ENCODE measurements around the gene RPL37A. TPM values are rescaled to one million over a fixed set of nuclear protein-coding genes. Genes with fewer than 3 reads are reported as not detected.

The RPL37A gene
- total and polyA plus RNA-seq, 9 of the 15 experiments (the other 6 are each of a cell fraction or from before 2014, with no cell fraction given) = 1,938 to 3,349 (median 2,436) TPM

GRCh38 chr2:216485237-216485636 is 13.4 kb upstream of the RPL37A start (continued):
- TF ChIP-seq U2AF2 (optimal IDR thresholded peaks at IDR 0.05; ENCODE audit: low read depth, low read length) = no peak

GRCh38 chr2:216485745-216486144 is 12.9 kb upstream of the RPL37A start:
- no peak for FAIRE-seq
- POLR2A ChIA-PET = interaction anchor here (4.3 kb wide), 1 partner anchor 12 kb away, joined by 18 read pairs; the partner anchor contains the start of gene RPL37A
- BruUV-seq (replicated peaks) = no TSS peak

DNA sequence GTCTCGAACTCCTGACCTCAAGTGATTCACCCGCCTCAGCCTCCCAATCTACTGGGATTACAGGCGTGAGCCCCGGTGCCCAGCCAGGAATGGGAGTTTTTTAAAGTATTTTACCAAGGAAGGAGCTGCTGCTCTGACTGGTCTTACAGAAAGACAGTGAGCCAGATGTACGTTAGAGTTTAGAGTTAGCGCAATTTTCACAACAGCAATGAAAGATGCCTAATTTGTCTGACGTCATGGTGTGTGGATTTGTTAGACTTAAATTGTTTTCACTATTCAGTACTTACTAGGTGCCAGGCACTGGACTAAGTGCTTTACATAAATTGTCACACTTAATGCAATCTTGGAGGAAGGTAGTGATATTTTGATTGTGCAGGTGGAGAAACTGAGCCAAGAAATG is 12.4 kb upstream of the RPL37A start:
- H2AFZ ChIP-seq (ENCODE audit: low read depth, low read length) = no peak overlapping the region
- no peak overlapping the region for H3K27ac ChIP-seq (ENCODE audit: extremely low read depth, low read depth, low read length)
- BruUV-seq (replicated peaks) = no TSS peak
- no peaks in the 10 kb centered on the region for H3K9me1 ChIP-seq (ENCODE audit: control insufficient read depth, insufficient read depth, low read length)
- H3K9me3 ChIP-seq (replicated peaks; ENCODE audit: control insufficient read depth, insufficient read depth, low read depth, low read length) = no peaks in the 10 kb centered on the region
- ChIA-PET CTCF (ENCODE audit: low intra/inter-chr PET ratio) (no interaction called here), POLR2A (interaction anchor here (0.6 to 4.3 kb wide), 2 partner anchors 12 to 1057 kb away, joined by 4 to 18 read pairs; partner anchors contain the start of gene RPL37A)
- H3K9ac ChIP-seq (ENCODE audit: insufficient read depth in 1 of 2, low read depth in 2 of 2, low read length in 2 of 2) = no peak overlapping the region
- ATAC-seq (no peak), FAIRE-seq (no peak), DNase-seq (ENCODE audit: extremely low read depth in 1 of 4, low spot score in 3 of 4) (no peak)
- intact Hi-C loops (cut with micrococcal nuclease) (no loop called here), in situ Hi-C loops (cut with MboI) (no loop called here)
- H3K27me3 ChIP-seq (ENCODE audit: control insufficient read depth in 2 of 2, insufficient read depth in 2 of 2, low read length in 2 of 2) = no peaks in the 10 kb centered on the region
- H3K4me1 ChIP-seq (replicated peaks in 1 of 2; ENCODE audit: control insufficient read depth in 2 of 2, insufficient read depth in 2 of 2, low read length in 2 of 2) = no peaks in the 10 kb centered on the region; a peak in 2 of 5 replicates
- 65% methylated on average over 7 of the region's 7 CpGs for WGBS (ENCODE audit: insufficient coverage, low coverage, missing lambda C conversion rate)
- H3K4me3 ChIP-seq = no peak overlapping the region
- no peaks in the 10 kb centered on the region for H4K20me1 ChIP-seq (replicated peaks; ENCODE audit: control insufficient read depth, insufficient read depth, low read length)
- no peak overlapping the region for H3K4me2 ChIP-seq (ENCODE audit: insufficient read depth, low read length)
- peaks cover 10% of the 10 kb centered on the region; the same call in 1 of the 3 replicates for H3K36me3 ChIP-seq (ENCODE audit: control insufficient read depth, insufficient read depth, low read length)
- H3K79me2 ChIP-seq (ENCODE audit: control insufficient read depth, insufficient read depth, low read length) = no peaks in the 10 kb centered on the region
- TF ChIP-seq, protein P1, sequence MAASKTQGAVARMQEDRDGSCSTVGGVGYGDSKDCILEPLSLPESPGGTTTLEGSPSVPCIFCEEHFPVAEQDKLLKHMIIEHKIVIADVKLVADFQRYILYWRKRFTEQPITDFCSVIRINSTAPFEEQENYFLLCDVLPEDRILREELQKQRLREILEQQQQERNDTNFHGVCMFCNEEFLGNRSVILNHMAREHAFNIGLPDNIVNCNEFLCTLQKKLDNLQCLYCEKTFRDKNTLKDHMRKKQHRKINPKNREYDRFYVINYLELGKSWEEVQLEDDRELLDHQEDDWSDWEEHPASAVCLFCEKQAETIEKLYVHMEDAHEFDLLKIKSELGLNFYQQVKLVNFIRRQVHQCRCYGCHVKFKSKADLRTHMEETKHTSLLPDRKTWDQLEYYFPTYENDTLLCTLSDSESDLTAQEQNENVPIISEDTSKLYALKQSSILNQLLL (CRISPR knock-in tag; IDR thresholded peaks at IDR 0.05; ENCODE audit: borderline replicate concordance) = no peak
- TF ChIP-seq RBM17 (IDR thresholded peaks at IDR 0.05; ENCODE audit: borderline replicate concordance, low read depth, low read length) (no peak), ZNF764 (CRISPR knock-in tag; IDR thresholded peaks at IDR 0.05; ENCODE audit: low read depth) (no peak), ZNF444 (CRISPR knock-in tag; IDR thresholded peaks at IDR 0.05) (no peak), ETV1 (tag; conservative IDR thresholded peaks at IDR 0.05; ENCODE audit: low read depth) (no peak), KLF1 (tag; IDR thresholded peaks at IDR 0.05) (no peak), SMARCC2 (IDR thresholded peaks at IDR 0.05; ENCODE audit: low read depth) (no peak), TARDBP (IDR thresholded peaks at IDR 0.05) (no peak), ELK1 (CRISPR knock-in tag; IDR thresholded peaks at IDR 0.05) (no peak), HDAC1 (IDR thresholded peaks at IDR 0.05) (no peak)

More at GRCh38 chr2:216485745-216486144, 12.9 kb upstream of the RPL37A start:
- Histone ChIP-seq H4K20me1 (replicated peaks; ENCODE audit: control insufficient read depth, insufficient read depth, low read length) (no peaks in the 10 kb centered on the region), H3K27ac (ENCODE audit: extremely low read depth, low read depth, low read length) (no peak overlapping the region), H3K4me2 (ENCODE audit: insufficient read depth, low read length) (no peak overlapping the region), H2AFZ (ENCODE audit: low read depth, low read length) (no peak overlapping the region), H3K9ac (ENCODE audit: insufficient read depth in 1 of 2, low read depth in 2 of 2, low read length in 2 of 2) (no peak overlapping the region), H3K9me3 (replicated peaks; ENCODE audit: control insufficient read depth, insufficient read depth, low read depth, low read length) (no peaks in the 10 kb centered on the region), H3K27me3 (ENCODE audit: control insufficient read depth in 2 of 2, insufficient read depth in 2 of 2, low read length in 2 of 2) (no peaks in the 10 kb centered on the region), H3K9me1 (ENCODE audit: control insufficient read depth, insufficient read depth, low read length) (no peaks in the 10 kb centered on the region), H3K4me1 (replicated peaks in 1 of 2; ENCODE audit: control insufficient read depth in 2 of 2, insufficient read depth in 2 of 2, low read length in 2 of 2) (no peaks in the 10 kb centered on the region; a peak in 2 of 5 replicates), H3K36me3 (ENCODE audit: control insufficient read depth, insufficient read depth, low read length) (peaks cover 10% of the 10 kb centered on the region; the same call in 1 of the 3 replicates), H3K4me3 (no peak overlapping the region), H3K79me2 (ENCODE audit: control insufficient read depth, insufficient read depth, low read length) (no peaks in the 10 kb centered on the region)
- TF ChIP-seq CBX1 (IDR thresholded peaks at IDR 0.05; ENCODE audit: low read depth) = no peak
- no peak for TF ChIP-seq SP2 (IDR thresholded peaks at IDR 0.05; ENCODE audit: extremely low read depth, low read depth, low read length, poor library complexity, severe bottlenecking)
- WGBS (ENCODE audit: insufficient coverage, low coverage, missing lambda C conversion rate) = 26% methylated on average over 3 of the region's 5 CpGs
- ATAC-seq = peak; percentile 31; the same call in 1 of the 3 replicates
- intact Hi-C loops (cut with micrococcal nuclease) (no loop called here), in situ Hi-C loops (cut with MboI) (no loop called here)
- CTCF ChIA-PET (ENCODE audit: low intra/inter-chr PET ratio) = no interaction called here
- DNase-seq (ENCODE audit: extremely low read depth in 1 of 4, low spot score in 3 of 4) = no peak
